SK-N-MC (cell line): ENCODE measurements around the gene DPP10.

Experiments used
- EZH2 ChIP-seq: fragments of 200-600 bp; sonication (generic); IDR thresholded peaks from one replicate; pipeline ENCODE4 v1.6.1; 2017; ENCODE audit warnings: antibody characterized with exemption
- FOXP2 ChIP-seq: optimal IDR thresholded peaks from 2 replicates; pipeline ENCODE3; 2011; ENCODE audit warnings: mild to moderate bottlenecking, moderate library complexity; ENCODE audit not compliant: insufficient read depth; ENCODE audit errors: extremely low read length, control extremely low read depth
- POLR2AphosphoS5 ChIP-seq: IDR thresholded peaks from 2 replicates; pipeline ENCODE4 v1.6.1; 2012; ENCODE audit warnings: mild to moderate bottlenecking, low read depth, low read length, borderline replicate concordance

- TF ChIP-seq EZH2 (no peak), POLR2AphosphoS5 (no peak), FOXP2 (no peak)
These were observed 240.8 kb downstream of the DPP10 start for GRCh38 chr2:114683251-114683650.
